B cell (primary cell): ENCODE results near the gene CHORDC1. TPM values are rescaled to one million over a fixed set of nuclear protein-coding genes. Genes with fewer than 3 reads are reported as not detected.

ENCODE experiments used
- ATAC-seq: fragments of 200-7000 bp; cut with Tn5 transposase; one replicate; pipeline ENCODE4 v1.10.0; 2021; ENCODE audit warnings: low read depth, mild to moderate bottlenecking, moderate number of reproducible peaks, moderate library complexity
- CTCF ChIA-PET: fragments of 350-600 bp; sonication (Branson Sonifier 250); formaldehyde crosslinking; loops from one replicate; lab custom pipeline; 2021; ENCODE audit warnings: antibody characterized with exemption, inconsistent platforms; lab: Charles Lee
- POLR2A ChIA-PET: fragments of 350-600 bp; sonication (Branson Sonifier 250); formaldehyde crosslinking; loops from one replicate; lab custom pipeline; 2021; ENCODE audit warnings: antibody characterized with exemption; lab: Charles Lee
- DNase-seq: peaks from one replicate; pipeline ENCODE4 v3.0.0; 2013
- H2AFZ ChIP-seq: 2 replicates; pipeline ENCODE4 v1.6.1; 2012; ENCODE audit warnings: mild to moderate bottlenecking, low read depth, low read length; ENCODE audit not compliant: insufficient read depth, poor library complexity, severe bottlenecking
- H3K27ac ChIP-seq, 2 donors: 1 replicate in 1 of 2; 2 replicates in 1 of 2; pipeline ENCODE4 v1.5.1; 2012 to 2013; ENCODE audit warnings: low read length in 2 of 2, mild to moderate bottlenecking in 2 of 2, moderate library complexity in 1 of 2
- H3K27me3 ChIP-seq, 4 experiments: fragments of 200-600 bp in 1 of 4; sonication (generic) in 1 of 4; replicated peaks in 1 of 4; 1 replicate in 2 of 4; 2 replicates in 2 of 4; pipeline versions ENCODE4 v1.6.1 to v1.7.0; 2013 to 2016; ENCODE audit warnings: low read length in 3 of 4, mild to moderate bottlenecking in 2 of 4, mixed read lengths in 1 of 4, moderate library complexity in 1 of 4; ENCODE audit not compliant: insufficient read depth in 4 of 4, control insufficient read depth in 3 of 4; ENCODE audit errors: control extremely low read depth in 1 of 4
- H3K36me3 ChIP-seq, 2 experiments: replicated peaks in 1 of 2; 1 replicate in 1 of 2; 2 replicates in 1 of 2; pipeline versions ENCODE4 v1.6.1 to v1.7.1; 2013; ENCODE audit warnings: low read length in 1 of 2; ENCODE audit not compliant: insufficient read depth in 2 of 2, control insufficient read depth in 1 of 2; ENCODE audit errors: control extremely low read depth in 1 of 2, extremely low read depth in 1 of 2
- H3K4me1 ChIP-seq, 2 donors: fragments of 200-600 bp in 1 of 2; sonication (generic) in 1 of 2; 1 replicate in 1 of 2; 2 replicates in 1 of 2; pipeline versions ENCODE4 v1.5.1 to v1.6.1; 2013 to 2017; ENCODE audit warnings: low read length in 2 of 2; ENCODE audit not compliant: control insufficient read depth in 2 of 2, insufficient read depth in 2 of 2
- H3K4me2 ChIP-seq: replicated peaks from 2 replicates; pipeline ENCODE3; 2012; ENCODE audit warnings: mild to moderate bottlenecking, low read depth, low read length; ENCODE audit not compliant: poor library complexity, severe bottlenecking
- H3K4me3 ChIP-seq, 5 experiments: fragments of 200-600 bp in 1 of 5; sonication (generic) in 1 of 5; 1 replicate in 3 of 5; 2 replicates in 2 of 5; pipeline versions ENCODE4 v1.5.1 to v1.7.0; 2011 to 2016; ENCODE audit warnings: low read length in 4 of 5, mild to moderate bottlenecking in 4 of 5, low read depth in 2 of 5, control low read depth in 1 of 5, moderate library complexity in 1 of 5; ENCODE audit not compliant: insufficient read depth in 1 of 5; ENCODE audit errors: control extremely low read depth in 1 of 5, extremely low read depth in 1 of 5
- H3K79me2 ChIP-seq: fragments of 200-600 bp; sonication (generic); one replicate; pipeline ENCODE4 v1.6.0; 2016; ENCODE audit warnings: low read length; ENCODE audit not compliant: control insufficient read depth, insufficient read depth
- H3K9ac ChIP-seq: fragments of 200-600 bp; sonication (generic); 2 replicates; pipeline ENCODE4 v1.6.1; 2017; ENCODE audit warnings: mild to moderate bottlenecking, low read length, moderate library complexity
- H3K9me3 ChIP-seq, 3 donors: one replicate each; pipeline versions ENCODE4 v1.6.1 to v1.7.1; 2013; ENCODE audit warnings: low read length in 2 of 3; ENCODE audit not compliant: control insufficient read depth in 2 of 3, insufficient read depth in 1 of 3; ENCODE audit errors: control extremely low read depth in 1 of 3
- H4K20me1 ChIP-seq: 2 replicates; pipeline ENCODE4 v1.6.0; 2012; ENCODE audit warnings: mild to moderate bottlenecking, low read length; ENCODE audit not compliant: insufficient read depth, control insufficient read depth, poor library complexity, severe bottlenecking
- H3K27ac Mint-ChIP-seq: one replicate; pipeline ENCODE4 v1.8.0; 2021; ENCODE audit warnings: mixed read lengths
- H3K27me3 Mint-ChIP-seq: one replicate; pipeline ENCODE4 v1.8.0; 2021; ENCODE audit warnings: mixed read lengths
- H3K4me1 Mint-ChIP-seq: one replicate; pipeline ENCODE4 v1.8.0; 2021; ENCODE audit warnings: mixed read lengths
- H3K4me3 Mint-ChIP-seq: one replicate; pipeline ENCODE4 v1.8.0; 2021; ENCODE audit warnings: mixed read lengths
- H3K9me3 Mint-ChIP-seq: one replicate; pipeline ENCODE4 v1.8.0; 2022; ENCODE audit warnings: mixed read lengths; ENCODE audit not compliant: insufficient read depth
- CTCF ChIP-seq: fragments of 200-600 bp; IDR thresholded peaks from one replicate; pipeline ENCODE4 v1.8.0; 2022; ENCODE audit warnings: antibody characterized with exemption, mild to moderate bottlenecking
- EZH2 ChIP-seq: IDR thresholded peaks from 2 replicates; pipeline ENCODE4 v1.6.1; 2012; ENCODE audit warnings: borderline replicate concordance, low read depth, mild to moderate bottlenecking, moderate library complexity, low read length; ENCODE audit not compliant: insufficient read depth, poor library complexity, severe bottlenecking
- WGBS: methylation state at CpG from one replicate; pipeline ENCODE4 v1.1.5; 2013; ENCODE audit warnings: missing lambda C conversion rate; ENCODE audit not compliant: insufficient coverage; 5-methylcytosine and 5-hydroxymethylcytosine counted together
- intact Hi-C: fragments of 100-400 bp; cut with micrococcal nuclease; formaldehyde crosslinking; loops from one replicate; pipeline ENCODE4 v1.10.0; 2022
- polyA plus RNA-seq: library from polyadenylated mRNA; depleted of rRNA; stranded (reverse); fragments of >200 nt; gene quantifications from 2 replicates; pipeline ENCODE4 v1.2.3, GENCODE V29; 2012
- total RNA-seq, 2 donors: library from RNA; stranded (reverse); fragments of 120-200 nt in 1 of 2; gene quantifications; 1 replicate in 1 of 2; 2 replicates in 1 of 2; pipeline versions ENCODE4 v1.2.3 to v1.2.4, GENCODE V29; 2013 to 2022

The CHORDC1 gene
- total and polyA plus RNA-seq, 2 donors (not counting 1 experiment from before 2014, with no cell fraction given): 22.1 to 76.9 TPM

- Histone ChIP-seq H4K20me1 (peaks cover 44% of the 10 kb centered on the region), H3K27ac (peak overlapping the region; percentile 86 to 88), H2AFZ (peak overlapping the region; percentile 84), H3K9ac (peak overlapping the region; percentile 89), H3K27me3 (no peaks in the 10 kb centered on the region), H3K4me3 (peak overlapping the region; percentile 69 to 88 (median 83)), H3K36me3 (no peaks in the 10 kb centered on the region), H3K4me1 (peaks cover 20 to 34% of the 10 kb centered on the region in 2 donors), H3K9me3 (no peaks in the 10 kb centered on the region), H3K4me2 (peak overlapping the region; percentile 74), H3K79me2 (peaks cover 68% of the 10 kb centered on the region)
- TF ChIP-seq EZH2 (no peak), CTCF (no peak)
- CTCF ChIA-PET: interaction anchor here (0.7 kb wide), 1 partner anchor 17 kb away, joined by 3 read pairs; no protein-coding TSS in a partner anchor
- peaks cover 51% of the 10 kb centered on the region for H3K4me1 Mint-ChIP-seq
- intact Hi-C loops: loop anchor here (2.0 to 5.0 kb wide), 2 partner anchors 17 to 1885 kb away; partner anchors contain the start of gene CTSC
- no peak for ATAC-seq
- 17% methylated on average over 7 of the region's 16 CpGs for WGBS
- peak overlapping the region; percentile 93 for H3K27ac Mint-ChIP-seq
- no peak for DNase-seq
- POLR2A ChIA-PET: no interaction called here
- H3K9me3 Mint-ChIP-seq: no peaks in the 10 kb centered on the region
- H3K4me3 Mint-ChIP-seq: peak overlapping the region; percentile 92
- H3K27me3 Mint-ChIP-seq: peaks cover 6% of the 10 kb centered on the region
Observed at GRCh38 chr11:90221803-90222458, 918 bp downstream of the CHORDC1 start.

- Histone ChIP-seq H3K4me3 (no peak overlapping the region), H3K4me2 (peak overlapping the region; percentile 74), H3K9ac (no peak overlapping the region), H3K27ac (peak overlapping the region in 1 of 2 donors; percentile 29), H3K9me3 (no peaks in the 10 kb centered on the region), H4K20me1 (peaks cover 58% of the 10 kb centered on the region), H2AFZ (no peak overlapping the region), H3K27me3 (no peaks in the 10 kb centered on the region), H3K79me2 (peaks cover 82% of the 10 kb centered on the region), H3K36me3 (peaks cover 0 to 6% of the 10 kb centered on the region in 2 experiments), H3K4me1 (peaks cover 20 to 34% of the 10 kb centered on the region in 2 donors)
- TF ChIP-seq CTCF (no peak), EZH2 (no peak)
- ATAC-seq (no peak), DNase-seq (no peak)
- Mint-ChIP-seq H3K27me3 (no peaks in the 10 kb centered on the region), H3K9me3 (no peaks in the 10 kb centered on the region), H3K4me1 (peaks cover 58% of the 10 kb centered on the region), H3K27ac (peak overlapping the region; percentile 18), H3K4me3 (peak overlapping the region; percentile 92)
- CTCF ChIA-PET: no interaction called here
- WGBS: 100% methylated on average over 1 of the region's 1 CpG
- POLR2A ChIA-PET: no interaction called here
- intact Hi-C loops: loop anchor here (5.0 kb wide), 1 partner anchor 1883 kb away; the partner anchor contains the start of gene CTSC
Observed at GRCh38 chr11:90220391-90220790, 2.5 kb downstream of the CHORDC1 start.
